ENCODE results near the gene KIAA1755.

DNA sequence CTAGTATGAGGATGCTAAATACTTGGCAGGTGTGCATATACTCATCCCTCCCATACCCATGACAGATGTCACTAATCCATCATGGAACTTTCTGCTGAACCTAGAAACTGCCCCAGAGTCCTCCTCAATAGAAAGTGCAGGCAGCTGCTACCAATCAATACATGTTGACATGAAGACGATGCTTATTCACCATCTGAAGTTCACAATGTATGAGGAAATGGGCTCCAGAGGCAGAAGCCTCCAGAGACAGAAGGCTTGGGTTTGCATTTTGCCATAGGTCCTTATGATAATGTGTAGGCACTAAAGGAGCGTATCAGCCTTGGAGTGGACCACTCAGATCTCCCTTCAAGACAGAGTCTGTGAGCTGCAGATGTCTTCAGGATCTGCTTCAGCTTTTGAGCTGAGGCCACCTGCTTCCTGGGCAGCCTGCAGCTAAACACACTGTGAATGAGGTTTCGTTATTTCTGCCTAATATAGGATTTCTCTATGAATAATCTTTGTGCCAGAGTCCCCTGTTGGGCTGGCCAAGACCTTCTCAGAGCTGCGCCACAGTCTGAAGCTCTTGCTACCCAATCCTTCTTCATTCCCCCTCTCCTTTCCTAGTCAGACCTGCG lies 7.5 kb upstream of the KIAA1755 start:
- TF ChIP-seq, protein P1, sequence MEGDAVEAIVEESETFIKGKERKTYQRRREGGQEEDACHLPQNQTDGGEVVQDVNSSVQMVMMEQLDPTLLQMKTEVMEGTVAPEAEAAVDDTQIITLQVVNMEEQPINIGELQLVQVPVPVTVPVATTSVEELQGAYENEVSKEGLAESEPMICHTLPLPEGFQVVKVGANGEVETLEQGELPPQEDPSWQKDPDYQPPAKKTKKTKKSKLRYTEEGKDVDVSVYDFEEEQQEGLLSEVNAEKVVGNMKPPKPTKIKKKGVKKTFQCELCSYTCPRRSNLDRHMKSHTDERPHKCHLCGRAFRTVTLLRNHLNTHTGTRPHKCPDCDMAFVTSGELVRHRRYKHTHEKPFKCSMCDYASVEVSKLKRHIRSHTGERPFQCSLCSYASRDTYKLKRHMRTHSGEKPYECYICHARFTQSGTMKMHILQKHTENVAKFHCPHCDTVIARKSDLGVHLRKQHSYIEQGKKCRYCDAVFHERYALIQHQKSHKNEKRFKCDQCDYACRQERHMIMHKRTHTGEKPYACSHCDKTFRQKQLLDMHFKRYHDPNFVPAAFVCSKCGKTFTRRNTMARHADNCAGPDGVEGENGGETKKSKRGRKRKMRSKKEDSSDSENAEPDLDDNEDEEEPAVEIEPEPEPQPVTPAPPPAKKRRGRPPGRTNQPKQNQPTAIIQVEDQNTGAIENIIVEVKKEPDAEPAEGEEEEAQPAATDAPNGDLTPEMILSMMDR (IDR thresholded peaks at IDR 0.05) = no peak
- no peak for TF ChIP-seq POLR2A (IDR thresholded peaks at IDR 0.05)

Measured in body of pancreas (tissue), 4 donors.